GM23248 (cell line): ENCODE measurements around the gene ERFL.

Experiments used
- EZH2 ChIP-seq: fragments of 200-600 bp; sonication (generic); IDR thresholded peaks from 2 replicates; pipeline ENCODE4 v1.6.1; 2018; ENCODE audit warnings: antibody characterized with exemption, mild to moderate bottlenecking; ENCODE audit not compliant: insufficient read depth, poor library complexity, severe bottlenecking
- EZH2phosphoT487 ChIP-seq: fragments of 200-600 bp; sonication (generic); IDR thresholded peaks from 2 replicates; pipeline ENCODE4 v1.6.1; 2018; ENCODE audit warnings: antibody characterized with exemption, moderate library complexity, mild to moderate bottlenecking, low read depth; ENCODE audit not compliant: insufficient read depth

DNA sequence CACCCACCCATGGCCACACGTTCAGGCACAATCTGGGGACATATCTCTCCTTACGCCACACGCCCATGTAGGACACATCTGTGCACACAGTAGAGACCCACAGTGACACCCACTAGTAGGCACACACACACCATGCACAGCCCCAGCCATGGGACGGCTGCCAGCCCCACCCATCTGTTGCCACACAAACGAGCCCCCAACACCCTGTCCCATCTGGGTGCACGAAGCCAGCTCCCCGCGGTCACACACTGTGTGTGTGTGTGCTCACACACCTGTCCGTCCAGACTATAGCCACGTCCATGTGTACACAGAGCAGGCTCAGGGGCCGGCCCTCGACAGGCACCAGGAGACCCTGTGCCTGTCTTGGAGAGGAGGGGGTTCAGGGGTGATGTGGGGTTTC lies 10.6 kb downstream of the ERFL start:
- TF ChIP-seq EZH2, result no peak
- TF ChIP-seq EZH2phosphoT487, result no peak
